ENCODE measurements around the gene MBD3. TPM values are rescaled to one million over a fixed set of nuclear protein-coding genes. Genes with fewer than 3 reads are reported as not detected.

Gene MBD3
- total RNA-seq, 1 experiment from 2014 or later = 128 TPM

DNA sequence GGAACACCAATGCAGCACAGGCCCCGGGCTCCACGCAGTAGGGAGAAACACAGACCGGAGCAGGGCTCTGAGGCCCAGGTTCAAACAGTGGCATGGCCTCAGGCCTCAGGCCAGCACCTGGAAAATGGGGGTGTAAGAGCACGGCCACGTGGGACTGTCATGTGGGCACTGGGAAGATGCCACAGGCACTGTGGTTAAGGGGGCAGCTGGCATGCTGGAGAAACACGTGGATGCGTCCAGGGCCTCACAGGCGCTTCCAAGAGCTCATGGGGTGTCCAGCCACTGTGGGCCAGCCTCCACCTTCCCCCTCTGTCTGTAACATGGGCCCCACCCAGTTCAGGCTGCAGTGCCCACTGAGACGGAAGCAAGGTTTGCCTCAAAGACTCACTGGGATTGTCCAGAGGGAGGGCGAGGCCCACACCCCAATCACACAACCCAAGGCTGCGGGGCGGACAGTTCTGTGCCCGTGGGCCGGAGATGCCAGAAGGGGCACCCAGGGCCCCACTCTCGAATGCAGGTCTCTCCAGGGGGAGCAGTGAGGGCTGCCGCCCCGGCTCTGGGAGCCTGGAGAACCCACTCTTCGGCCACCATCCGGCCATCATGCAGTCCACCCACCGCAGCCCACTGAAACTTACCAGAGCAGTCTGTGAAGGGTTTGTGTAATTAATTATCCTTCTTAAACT, 6.3 kb upstream of the MBD3 start:
- H3K23me2 ChIP-seq (ENCODE audit: insufficient read length, low read depth, low read length, poor library complexity, severe bottlenecking) = no peaks in the 10 kb centered on the region
- peak overlapping the region in 1 of 3 experiments; percentile 72; a peak in 1 of 7 replicates for H3K27ac Mint-ChIP-seq
- no peaks in the 10 kb centered on the region for H3K9me3 Mint-ChIP-seq
- H3K4ac ChIP-seq (ENCODE audit: low read depth, low read length) = no peak overlapping the region
- no peak overlapping the region for H3K23ac ChIP-seq (ENCODE audit: insufficient read length, low read depth, low read length)
- H2BK15ac ChIP-seq (ENCODE audit: low read depth, low read length) = no peak overlapping the region
- H2BK12ac ChIP-seq (ENCODE audit: insufficient read length, low read depth, low read length) = no peak overlapping the region
- no peak for DNase-seq
- H2BK20ac ChIP-seq (ENCODE audit: low read depth, low read length, poor library complexity, severe bottlenecking) = no peak overlapping the region
- peaks cover 17 to 44% (median 42%) of the 10 kb centered on the region in 3 experiments for H3K36me3 Mint-ChIP-seq (ENCODE audit: insufficient read depth in 1 of 3, low read depth in 3 of 3)
- no peaks in the 10 kb centered on the region for H3K79me1 ChIP-seq (ENCODE audit: insufficient read depth, low read depth, low read length, poor library complexity, severe bottlenecking)
- no peak overlapping the region for H4K8ac ChIP-seq (replicated peaks; ENCODE audit: insufficient read length, low read depth, low read length)
- H3K4me1 ChIP-seq (ENCODE audit: insufficient read depth, low read length) = no peaks in the 10 kb centered on the region
- no peak overlapping the region for H3K4me3 Mint-ChIP-seq
- peaks cover 16% of the 10 kb centered on the region; the same call in 1 of the 2 replicates for H3K79me2 ChIP-seq (ENCODE audit: insufficient read depth, low read length)
- no CpG with 5 or more reads among the region's 20 CpGs for WGBS (ENCODE audit: extremely low coverage, insufficient read length, low lambda C conversion rate)
- no peak overlapping the region for H3K18ac ChIP-seq (ENCODE audit: insufficient read length, low read depth, low read length)
- H2BK120ac ChIP-seq (ENCODE audit: low read depth, low read length, poor library complexity, severe bottlenecking) = no peak overlapping the region
- no peak overlapping the region for H2BK5ac ChIP-seq (ENCODE audit: insufficient read length, low read length)
- no peaks in the 10 kb centered on the region for H3K9me3 ChIP-seq (ENCODE audit: control insufficient read depth, low read depth, low read length)
- no peak overlapping the region for H3K4me2 ChIP-seq (ENCODE audit: insufficient read depth, insufficient read length, low read length)
- H2AFZ ChIP-seq (ENCODE audit: low read length) = no peak overlapping the region
- H4K20me1 ChIP-seq (ENCODE audit: control insufficient read depth, insufficient read depth, insufficient read length) = no peaks in the 10 kb centered on the region
- H3T11ph ChIP-seq (ENCODE audit: low read length) = no peak overlapping the region
- no peak overlapping the region for H2AK5ac ChIP-seq (ENCODE audit: insufficient read length, low read length)
- no peaks in the 10 kb centered on the region for H3K27me3 ChIP-seq (ENCODE audit: insufficient read depth, low read length)
- no peak overlapping the region for H3K27ac ChIP-seq (ENCODE audit: insufficient read length, low read depth, low read length)
- no peak overlapping the region for H4K91ac ChIP-seq (ENCODE audit: insufficient read length, low read depth, low read length)
- H3K4me1 Mint-ChIP-seq = peaks cover 4 to 5% of the 10 kb centered on the region in 2 experiments; a peak in 2 of 4 replicates
- no peak overlapping the region for H3K9ac ChIP-seq (ENCODE audit: extremely low read depth, insufficient read length, low read length)
- H3K14ac ChIP-seq (ENCODE audit: insufficient read depth, low read length) = no peak overlapping the region
- H4K5ac ChIP-seq (ENCODE audit: insufficient read length, low read depth, low read length) = no peak overlapping the region
- no peaks in the 10 kb centered on the region for H3K27me3 Mint-ChIP-seq (ENCODE audit: low read depth)
- TF ChIP-seq, protein P1, sequence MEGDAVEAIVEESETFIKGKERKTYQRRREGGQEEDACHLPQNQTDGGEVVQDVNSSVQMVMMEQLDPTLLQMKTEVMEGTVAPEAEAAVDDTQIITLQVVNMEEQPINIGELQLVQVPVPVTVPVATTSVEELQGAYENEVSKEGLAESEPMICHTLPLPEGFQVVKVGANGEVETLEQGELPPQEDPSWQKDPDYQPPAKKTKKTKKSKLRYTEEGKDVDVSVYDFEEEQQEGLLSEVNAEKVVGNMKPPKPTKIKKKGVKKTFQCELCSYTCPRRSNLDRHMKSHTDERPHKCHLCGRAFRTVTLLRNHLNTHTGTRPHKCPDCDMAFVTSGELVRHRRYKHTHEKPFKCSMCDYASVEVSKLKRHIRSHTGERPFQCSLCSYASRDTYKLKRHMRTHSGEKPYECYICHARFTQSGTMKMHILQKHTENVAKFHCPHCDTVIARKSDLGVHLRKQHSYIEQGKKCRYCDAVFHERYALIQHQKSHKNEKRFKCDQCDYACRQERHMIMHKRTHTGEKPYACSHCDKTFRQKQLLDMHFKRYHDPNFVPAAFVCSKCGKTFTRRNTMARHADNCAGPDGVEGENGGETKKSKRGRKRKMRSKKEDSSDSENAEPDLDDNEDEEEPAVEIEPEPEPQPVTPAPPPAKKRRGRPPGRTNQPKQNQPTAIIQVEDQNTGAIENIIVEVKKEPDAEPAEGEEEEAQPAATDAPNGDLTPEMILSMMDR (conservative IDR thresholded peaks at IDR 0.05) = no peak
- H3K56ac ChIP-seq (ENCODE audit: insufficient read length, low read depth, low read length) = no peak overlapping the region

All from H9 (cell line).